Measurements from ENCODE around the gene ZNF778.
"Not testable (repeated sequence)": the region's sequence is repeated elsewhere in the genome, so short reads cannot be mapped to it uniquely, and the experiment has no call there.

ZNF778 gene

GRCh38 chr16:89257757-89258465, 40.4 kb downstream of the ZNF778 start:
- no peak for DNase-seq

GRCh38 chr16:89259901-89260300, 42.4 kb downstream of the ZNF778 start:
- not testable (repeated sequence) for DNase-seq

GRCh38 chr16:89261691-89262563, 44.4 kb downstream of the ZNF778 start:
- no peak for DNase-seq

GRCh38 chr16:89264800-89265550, 47.5 kb downstream of the ZNF778 start:
- no peak for DNase-seq

GRCh38 chr16:89265647-89266046, 48.1 kb downstream of the ZNF778 start:
- DNase-seq = no peak

- no peak for DNase-seq
Measured at GRCh38 chr16:89266521-89267134, 49.1 kb downstream of the ZNF778 start.

GRCh38 chr16:89267746-89268145, 50.2 kb downstream of the ZNF778 start:
- DNase-seq = not testable (repeated sequence)

- DNase-seq = no peak
Measured at GRCh38 chr16:89268585-89268984, 51.1 kb downstream of the ZNF778 start.

- DNase-seq = no peak
Measured at GRCh38 chr16:89268987-89269735, 51.7 kb downstream of the ZNF778 start.

GRCh38 chr16:89269805-89270665, 52.5 kb downstream of the ZNF778 start:
- no peak for DNase-seq

GRCh38 chr16:89270666-89271345, 53.3 kb downstream of the ZNF778 start:
- DNase-seq = no peak

GRCh38 chr16:89272631-89273030, 55.1 kb downstream of the ZNF778 start:
- no peak for DNase-seq

GRCh38 chr16:89273741-89274472, 56.4 kb downstream of the ZNF778 start:
- no peak for DNase-seq

GRCh38 chr16:89274561-89275283, 57.2 kb downstream of the ZNF778 start:
- DNase-seq = no peak

- DNase-seq = no peak
Measured at GRCh38 chr16:89275284-89275584, 57.7 kb downstream of the ZNF778 start.

- DNase-seq = no peak
Measured at GRCh38 chr16:89275837-89276720, 58.6 kb downstream of the ZNF778 start.

GRCh38 chr16:89277049-89277448, 59.5 kb downstream of the ZNF778 start:
- no peak for DNase-seq

- no peak for DNase-seq
Measured at GRCh38 chr16:89277641-89278341, 60.3 kb downstream of the ZNF778 start.
